ENCODE measurements around the gene FER. TPM values are rescaled to one million over a fixed set of nuclear protein-coding genes. Genes with fewer than 3 reads are reported as not detected.

Gene FER
- total and polyA plus RNA-seq, 12 donors: 1.4 to 21.9 (median 14.9) TPM

DNA sequence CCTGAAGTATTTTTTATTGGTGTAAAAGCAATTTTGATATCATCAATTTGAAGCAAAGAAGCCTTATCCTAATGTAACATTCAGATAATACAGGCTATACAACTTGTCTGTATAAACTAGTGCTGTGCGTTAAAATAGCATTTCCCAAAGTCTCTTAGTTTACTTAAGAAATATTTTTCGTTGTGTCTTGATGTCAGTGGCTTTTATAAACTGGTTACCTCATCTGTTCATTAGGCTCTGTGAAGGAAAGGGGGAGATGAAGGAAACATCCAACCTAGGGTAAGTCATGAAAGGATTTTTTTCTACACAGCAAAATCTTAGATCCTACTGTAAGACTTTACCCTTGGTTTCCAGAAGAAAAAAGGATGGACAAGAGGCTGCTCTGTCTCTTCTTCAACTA lies 389.2 kb downstream of the FER start:
- intact Hi-C loops (cut with DNase I): no loop called here
- Histone ChIP-seq H3K27me3 (no peaks in the 10 kb centered on the region), H3K36me3 (no peaks in the 10 kb centered on the region), H3K27ac (no peak overlapping the region), H3K9me3 (no peaks in the 10 kb centered on the region), H3K4me3 (no peak overlapping the region), H3K4me1 (peaks cover 0 to 7% (median 0%) of the 10 kb centered on the region in 9 donors)
- TF ChIP-seq, protein P1, sequence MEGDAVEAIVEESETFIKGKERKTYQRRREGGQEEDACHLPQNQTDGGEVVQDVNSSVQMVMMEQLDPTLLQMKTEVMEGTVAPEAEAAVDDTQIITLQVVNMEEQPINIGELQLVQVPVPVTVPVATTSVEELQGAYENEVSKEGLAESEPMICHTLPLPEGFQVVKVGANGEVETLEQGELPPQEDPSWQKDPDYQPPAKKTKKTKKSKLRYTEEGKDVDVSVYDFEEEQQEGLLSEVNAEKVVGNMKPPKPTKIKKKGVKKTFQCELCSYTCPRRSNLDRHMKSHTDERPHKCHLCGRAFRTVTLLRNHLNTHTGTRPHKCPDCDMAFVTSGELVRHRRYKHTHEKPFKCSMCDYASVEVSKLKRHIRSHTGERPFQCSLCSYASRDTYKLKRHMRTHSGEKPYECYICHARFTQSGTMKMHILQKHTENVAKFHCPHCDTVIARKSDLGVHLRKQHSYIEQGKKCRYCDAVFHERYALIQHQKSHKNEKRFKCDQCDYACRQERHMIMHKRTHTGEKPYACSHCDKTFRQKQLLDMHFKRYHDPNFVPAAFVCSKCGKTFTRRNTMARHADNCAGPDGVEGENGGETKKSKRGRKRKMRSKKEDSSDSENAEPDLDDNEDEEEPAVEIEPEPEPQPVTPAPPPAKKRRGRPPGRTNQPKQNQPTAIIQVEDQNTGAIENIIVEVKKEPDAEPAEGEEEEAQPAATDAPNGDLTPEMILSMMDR (IDR thresholded peaks at IDR 0.05): no peak
- 76 to 88% methylated on average over 2 of the region's 2 CpGs for WGBS, 2 donors
- DNase-seq: no peak
- no peak for ATAC-seq

DNA sequence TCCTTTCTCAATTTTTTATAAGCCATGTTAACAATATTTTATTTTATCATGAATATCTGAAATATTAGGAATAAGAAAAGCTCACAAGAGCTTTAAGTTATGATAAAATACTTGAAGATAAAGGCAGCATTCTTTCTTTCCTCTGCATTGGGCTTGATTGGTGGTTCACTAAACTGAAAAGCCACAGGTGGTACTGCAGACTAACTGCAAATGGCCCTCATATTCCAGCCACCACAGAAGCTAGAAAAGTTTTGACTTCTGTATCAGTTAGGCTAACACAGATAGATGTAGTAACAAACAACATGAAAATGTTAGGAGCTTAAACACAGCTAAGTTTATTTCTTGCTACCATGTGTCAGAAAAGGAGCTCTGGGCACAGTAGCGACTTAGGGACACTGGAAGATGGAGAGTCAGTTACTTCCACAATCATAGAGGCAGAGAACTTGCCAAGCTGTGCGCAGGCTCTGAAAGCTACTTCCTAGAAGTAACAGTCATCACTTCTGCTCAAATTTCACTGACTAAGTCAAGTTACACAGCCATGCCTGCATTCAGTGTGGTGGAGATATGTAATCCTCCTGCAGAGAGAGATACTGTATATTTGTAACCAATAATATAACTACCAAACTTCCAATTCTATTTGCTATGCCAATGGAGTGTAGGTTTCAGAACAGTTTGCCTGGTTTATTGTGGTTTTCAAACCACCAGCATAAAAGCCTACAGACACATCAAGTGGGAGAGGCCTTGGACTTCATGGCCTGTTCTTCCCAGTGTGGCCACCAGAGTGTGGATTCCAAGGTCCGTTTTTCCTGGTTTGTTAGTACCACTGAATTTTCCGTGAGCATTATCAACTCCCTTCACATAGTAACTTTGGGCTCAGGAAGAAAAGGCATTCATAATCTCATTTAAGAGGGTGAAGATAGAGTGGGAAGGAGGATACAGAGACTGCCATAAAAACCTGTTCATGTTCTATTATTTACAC lies 393.8 kb downstream of the FER start:
- intact Hi-C loops (cut with DNase I): no loop called here
- Histone ChIP-seq H3K9me3 (no peaks in the 10 kb centered on the region), H3K4me3 (no peak overlapping the region), H3K4me1 (peaks cover 0 to 8% (median 0%) of the 10 kb centered on the region in 9 donors), H3K36me3 (no peaks in the 10 kb centered on the region), H3K27ac (no peak overlapping the region), H3K27me3 (no peaks in the 10 kb centered on the region)
- whole genome bisulfite sequencing, 2 donors: 89 to 90% methylated on average over 4 of the region's 4 CpGs
- ATAC-seq (no peak), DNase-seq (no peak)
- TF ChIP-seq, protein P1 (IDR thresholded peaks at IDR 0.05): no peak

DNA sequence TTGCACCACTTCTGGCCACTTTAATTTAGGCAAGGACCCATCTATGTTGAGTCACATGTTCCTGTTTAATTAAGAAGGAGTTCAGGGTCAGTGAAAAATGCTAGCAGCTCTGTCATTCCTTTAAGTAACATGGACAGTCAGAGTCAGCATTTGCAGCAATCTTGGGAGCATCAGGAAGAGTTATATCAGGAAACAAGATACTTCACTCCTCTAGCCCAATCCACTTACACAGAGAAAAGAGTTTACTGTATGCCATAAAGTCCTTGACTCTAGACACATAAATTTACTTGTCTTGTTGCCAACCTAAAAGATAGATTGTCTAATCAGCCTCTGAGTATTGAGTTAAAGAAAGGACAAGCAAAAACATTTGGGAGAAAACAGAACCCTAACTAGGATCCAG lies 395.3 kb downstream of the FER start:
- Histone ChIP-seq H3K27me3 (no peaks in the 10 kb centered on the region), H3K4me3 (no peak overlapping the region), H3K36me3 (no peaks in the 10 kb centered on the region), H3K4me1 (peaks cover 0 to 9% (median 0%) of the 10 kb centered on the region in 9 donors), H3K27ac (no peak overlapping the region), H3K9me3 (no peaks in the 10 kb centered on the region)
- TF ChIP-seq, protein P1 (IDR thresholded peaks at IDR 0.05): no peak
- no peak for DNase-seq
- intact Hi-C loops (cut with DNase I): no loop called here
- no peak for ATAC-seq

DNA sequence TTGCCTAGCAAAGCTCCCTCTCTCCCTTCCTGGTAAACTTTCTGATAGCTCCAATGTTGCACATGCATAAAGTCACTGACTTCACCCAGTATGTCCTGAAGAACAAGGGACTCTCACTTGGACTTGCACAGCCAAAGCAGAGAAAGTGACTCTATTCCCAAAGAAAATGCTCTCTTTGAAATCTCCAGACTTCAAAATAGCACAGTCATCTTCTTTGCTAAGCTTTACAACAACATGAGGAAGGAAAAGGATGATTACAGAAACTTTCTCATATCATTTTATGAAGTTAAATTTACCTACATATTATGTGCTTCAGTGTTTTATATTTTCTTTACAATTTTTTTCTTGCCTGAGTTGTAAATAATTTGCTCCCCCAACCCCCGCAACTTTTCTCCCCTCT lies 397.4 kb downstream of the FER start:
- Histone ChIP-seq H3K4me1 (peaks cover 0 to 9% (median 0%) of the 10 kb centered on the region in 9 donors), H3K36me3 (no peaks in the 10 kb centered on the region), H3K27me3 (no peaks in the 10 kb centered on the region), H3K27ac (no peak overlapping the region), H3K4me3 (no peak overlapping the region), H3K9me3 (no peaks in the 10 kb centered on the region)
- WGBS, 2 donors: 95 to 96% methylated on average over 1 of the region's 1 CpG
- DNase-seq: no peak
- intact Hi-C loops (cut with DNase I): no loop called here
- ATAC-seq: no peak
- TF ChIP-seq, protein P1 (IDR thresholded peaks at IDR 0.05): no peak

Data from heart right ventricle (tissue), 16 donors.